Smooth muscle cell of the brain vasculature (primary cell): ENCODE measurements around the gene GLIPR1L2.
"Not testable (repeated sequence)": the region's sequence is repeated elsewhere in the genome, so short reads cannot be mapped to it uniquely, and the experiment has no call there.

Experiments
- DNase-seq: peaks from one replicate; pipeline ENCODE4 v3.0.0-alpha.2; 2012; ENCODE audit warnings: low read depth, low spot score

Gene GLIPR1L2

GRCh38 chr12:75390899-75391538 is at the start of gene GLIPR1L2:
GLIPR1L2 (plus strand) TSS chr12:75391089; CDS start chr12:75391117, 28 bp downstream.
- DNase-seq: peak; percentile 93

GRCh38 chr12:75341873-75342272 is 49.0 kb upstream of the GLIPR1L2 start:
- no peak for DNase-seq

GRCh38 chr12:75345531-75345930 is 45.4 kb upstream of the GLIPR1L2 start:
- DNase-seq: no peak

GRCh38 chr12:75346215-75346614 is 44.7 kb upstream of the GLIPR1L2 start:
- not testable (repeated sequence) for DNase-seq

- DNase-seq: no peak
Measured at GRCh38 chr12:75349946-75350345, 40.9 kb upstream of the GLIPR1L2 start.

GRCh38 chr12:75350413-75350812 is 40.5 kb upstream of the GLIPR1L2 start:
- DNase-seq: no peak

GRCh38 chr12:75354011-75354410 is 36.9 kb upstream of the GLIPR1L2 start:
- no peak for DNase-seq

GRCh38 chr12:75360920-75361319 is 30.0 kb upstream of the GLIPR1L2 start:
- DNase-seq: no peak

GRCh38 chr12:75361408-75361807 is 29.5 kb upstream of the GLIPR1L2 start:
- no peak for DNase-seq

- no peak for DNase-seq
Measured at GRCh38 chr12:75364919-75365318, 26.0 kb upstream of the GLIPR1L2 start.

GRCh38 chr12:75366629-75367028 is 24.3 kb upstream of the GLIPR1L2 start:
- DNase-seq: no peak

GRCh38 chr12:75374971-75375370 is 15.9 kb upstream of the GLIPR1L2 start:
- DNase-seq: no peak

- DNase-seq: no peak
Measured at GRCh38 chr12:75378354-75378753, 12.5 kb upstream of the GLIPR1L2 start.

- DNase-seq: no peak
Measured at GRCh38 chr12:75389061-75389460, 1.8 kb upstream of the GLIPR1L2 start.

- DNase-seq: no peak
Measured at GRCh38 chr12:75389706-75390105, 1.2 kb upstream of the GLIPR1L2 start.

- no peak for DNase-seq
Measured at GRCh38 chr12:75390156-75390898, 562 bp upstream of the GLIPR1L2 start.

GRCh38 chr12:75404231-75404630 is 13.3 kb downstream of the GLIPR1L2 start:
- DNase-seq: no peak

- no peak for DNase-seq
Measured at GRCh38 chr12:75407683-75408082, 16.8 kb downstream of the GLIPR1L2 start.

GRCh38 chr12:75409830-75410229 is 18.9 kb downstream of the GLIPR1L2 start:
- no peak for DNase-seq

- DNase-seq: no peak
Measured at GRCh38 chr12:75414671-75415070, 23.8 kb downstream of the GLIPR1L2 start.

GRCh38 chr12:75419841-75420240 is 29.0 kb downstream of the GLIPR1L2 start:
- no peak for DNase-seq

GRCh38 chr12:75427491-75427890 is 36.6 kb downstream of the GLIPR1L2 start:
- no peak for DNase-seq

GRCh38 chr12:75428767-75429166 is 37.9 kb downstream of the GLIPR1L2 start:
- DNase-seq: no peak
